ENCODE results near the gene LRR1. TPM values are rescaled to one million over a fixed set of nuclear protein-coding genes. Genes with fewer than 3 reads are reported as not detected.

LRR1 gene
- total and polyA plus RNA-seq, 9 donors: 4.1 to 8.0 (median 6.5) TPM

DNA sequence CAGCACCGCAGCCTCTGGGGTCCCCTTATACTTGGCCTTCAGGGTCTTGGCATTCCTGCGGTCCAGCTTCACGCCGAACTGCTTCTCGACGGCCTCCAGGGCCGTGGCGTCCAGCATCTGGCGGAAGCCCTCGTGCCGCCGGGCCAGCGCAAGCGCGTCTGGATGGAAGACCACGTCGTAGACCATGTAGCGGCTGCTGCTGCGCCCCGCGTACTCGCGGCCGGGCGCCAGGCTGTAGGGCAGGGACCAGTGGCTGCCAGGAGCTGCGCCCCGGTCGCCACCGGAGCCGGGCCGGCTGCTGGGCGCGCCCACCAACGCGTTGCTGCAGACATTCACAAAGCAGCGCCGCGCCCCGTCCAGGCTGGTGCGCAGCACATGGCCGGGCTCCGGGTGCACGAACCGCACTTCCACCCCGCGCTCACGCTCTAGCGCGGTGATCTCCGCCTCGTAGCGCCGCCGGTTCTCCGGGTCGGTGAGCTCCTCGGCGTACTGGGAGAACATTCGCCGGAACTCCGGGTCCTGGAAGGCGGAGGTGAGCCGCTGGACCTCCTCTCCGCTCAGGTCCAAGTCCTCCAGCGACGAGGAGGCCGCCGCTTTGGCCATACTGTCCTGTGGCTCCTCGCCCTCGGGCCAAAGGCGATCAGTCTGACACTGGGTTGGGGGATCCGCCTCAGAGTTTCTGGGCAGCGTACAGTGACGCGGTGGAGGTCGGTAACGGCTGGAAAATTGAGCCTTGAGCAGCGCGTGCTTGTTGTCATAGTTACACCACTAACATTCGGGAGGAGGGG is 36.0 kb downstream of the LRR1 start, which contains the start of gene DNAAF2:
TSS of gene DNAAF2 (minus strand) at position 698 of the 788 bp plus-strand sequence. CDS start at position 603, 95 bp downstream.
- peak; percentile 69 to 78 (median 72) for DNase-seq
- Histone ChIP-seq H3K27ac (peak within 1 kb of the TSS; percentile 83 to 92), H3K4me3 (peak within 1 kb of the TSS; percentile 90), H3K4me1 (ENCODE audit: insufficient read depth) (peaks cover 1% of the 10 kb centered on the region), H3K9me3 (no peaks in the 10 kb centered on the region), H3K27me3 (no peaks in the 10 kb centered on the region), H3K36me3 (no peaks in the 10 kb centered on the region)
- WGBS, 3 donors: 0 to 1% (median 0%) methylated on average over 72 to 80 of the region's 80 CpGs
- TF ChIP-seq POLR2A (IDR thresholded peaks at IDR 0.05): no peak
- TF ChIP-seq, protein P1, sequence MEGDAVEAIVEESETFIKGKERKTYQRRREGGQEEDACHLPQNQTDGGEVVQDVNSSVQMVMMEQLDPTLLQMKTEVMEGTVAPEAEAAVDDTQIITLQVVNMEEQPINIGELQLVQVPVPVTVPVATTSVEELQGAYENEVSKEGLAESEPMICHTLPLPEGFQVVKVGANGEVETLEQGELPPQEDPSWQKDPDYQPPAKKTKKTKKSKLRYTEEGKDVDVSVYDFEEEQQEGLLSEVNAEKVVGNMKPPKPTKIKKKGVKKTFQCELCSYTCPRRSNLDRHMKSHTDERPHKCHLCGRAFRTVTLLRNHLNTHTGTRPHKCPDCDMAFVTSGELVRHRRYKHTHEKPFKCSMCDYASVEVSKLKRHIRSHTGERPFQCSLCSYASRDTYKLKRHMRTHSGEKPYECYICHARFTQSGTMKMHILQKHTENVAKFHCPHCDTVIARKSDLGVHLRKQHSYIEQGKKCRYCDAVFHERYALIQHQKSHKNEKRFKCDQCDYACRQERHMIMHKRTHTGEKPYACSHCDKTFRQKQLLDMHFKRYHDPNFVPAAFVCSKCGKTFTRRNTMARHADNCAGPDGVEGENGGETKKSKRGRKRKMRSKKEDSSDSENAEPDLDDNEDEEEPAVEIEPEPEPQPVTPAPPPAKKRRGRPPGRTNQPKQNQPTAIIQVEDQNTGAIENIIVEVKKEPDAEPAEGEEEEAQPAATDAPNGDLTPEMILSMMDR (IDR thresholded peaks at IDR 0.05): no peak
- TF ChIP-seq EP300 (IDR thresholded peaks at IDR 0.05): no peak
- intact Hi-C loops (cut with DNase I): loop anchor here in 3 of 4 donors (1.0 to 10.0 kb wide), 4 partner anchors 130 to 220 kb away; partner anchors contain the start of genes KLHDC2 (in 1 of the 3) and NEMF (in 1 of the 3)

DNA sequence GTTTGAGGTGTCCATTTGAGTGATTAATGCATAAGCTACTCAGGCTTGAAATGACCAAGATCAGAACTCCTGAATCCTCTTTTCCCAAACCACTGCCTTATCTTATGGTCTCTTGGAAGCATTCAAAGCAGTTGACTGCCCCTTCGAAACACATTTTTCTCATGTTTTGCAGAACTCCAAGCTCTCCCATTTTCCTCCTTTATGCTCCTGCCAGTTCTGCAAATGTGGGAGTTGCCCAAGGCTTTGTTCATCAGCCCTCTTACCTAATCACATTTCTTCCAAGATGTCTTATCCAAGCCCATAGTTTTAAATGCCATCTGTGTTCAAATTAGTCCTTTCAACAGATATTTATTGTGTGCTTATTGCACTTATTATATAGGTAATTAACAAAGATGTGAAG is 38.1 kb downstream of the LRR1 start:
- peaks cover 1% of the 10 kb centered on the region for H3K4me1 ChIP-seq (ENCODE audit: insufficient read depth)
- DNase-seq: no peak

DNA sequence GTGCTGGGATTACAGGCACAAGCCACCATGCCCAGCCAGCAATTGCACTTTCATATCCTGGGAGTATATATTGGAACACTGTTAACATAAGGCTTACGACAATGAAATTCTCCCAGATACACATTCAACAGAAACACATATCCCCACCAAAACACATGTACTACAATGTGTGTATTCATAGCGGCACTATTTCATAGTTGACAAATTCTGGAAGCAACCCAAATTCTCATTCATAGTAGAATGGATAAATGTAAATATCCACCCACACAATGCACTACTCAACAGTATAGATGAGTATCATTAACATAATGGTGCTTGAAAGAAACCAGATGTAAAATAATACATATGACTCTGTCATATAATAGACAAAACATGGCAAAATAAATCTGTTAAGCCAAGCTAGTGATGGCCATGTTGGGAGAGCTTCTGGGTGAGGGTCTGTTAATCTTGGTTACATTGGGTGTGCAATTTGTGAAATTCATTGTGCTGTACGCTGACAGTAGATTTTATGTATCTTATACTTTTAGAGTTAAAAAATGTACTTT is 38.9 kb downstream of the LRR1 start:
- Histone ChIP-seq H3K9me3 (no peaks in the 10 kb centered on the region), H3K27ac (no peak overlapping the region), H3K4me3 (no peak overlapping the region), H3K4me1 (ENCODE audit: insufficient read depth) (no peaks in the 10 kb centered on the region), H3K27me3 (no peaks in the 10 kb centered on the region), H3K36me3 (no peaks in the 10 kb centered on the region)
- intact Hi-C loops (cut with DNase I): loop anchor here in 2 of 4 donors (10.0 kb wide), 2 partner anchors 127 to 217 kb away; partner anchors contain the start of genes KLHDC2 (in 1 of the 2) and NEMF (in 1 of the 2)
- TF ChIP-seq POLR2A (IDR thresholded peaks at IDR 0.05) (no peak), EP300 (IDR thresholded peaks at IDR 0.05) (no peak)
- TF ChIP-seq, protein P1 (IDR thresholded peaks at IDR 0.05): no peak
- WGBS, 3 donors: 87 to 95% (median 94%) methylated on average over 3 of the region's 3 CpGs
- no peak for DNase-seq

More for the DNA sequence above, 38.1 kb downstream of the LRR1 start:
- H3K27me3 ChIP-seq: no peaks in the 10 kb centered on the region
- H3K9me3 ChIP-seq: no peaks in the 10 kb centered on the region
- no peak overlapping the region for H3K4me3 ChIP-seq
- TF ChIP-seq, protein P1 (IDR thresholded peaks at IDR 0.05): no peak
- no peak for TF ChIP-seq EP300 (IDR thresholded peaks at IDR 0.05)
- TF ChIP-seq POLR2A (IDR thresholded peaks at IDR 0.05): no peak
- intact Hi-C loops (cut with DNase I): loop anchor here in 2 of 4 donors (10.0 kb wide), 2 partner anchors 128 to 218 kb away; partner anchors contain the start of genes KLHDC2 (in 1 of the 2) and NEMF (in 1 of the 2)
- 22 to 53% (median 45%) methylated on average over 1 of the region's 1 CpG for WGBS, 3 donors
- no peaks in the 10 kb centered on the region for H3K36me3 ChIP-seq
- no peak overlapping the region for H3K27ac ChIP-seq

GRCh38 chr14:49640540-49641417 is 42.0 kb downstream of the LRR1 start:
- TF ChIP-seq, protein P1 (IDR thresholded peaks at IDR 0.05): no peak
- no peak for TF ChIP-seq EP300 (IDR thresholded peaks at IDR 0.05)
- TF ChIP-seq POLR2A (IDR thresholded peaks at IDR 0.05): no peak
- no peak overlapping the region for H3K27ac ChIP-seq
- no peaks in the 10 kb centered on the region for H3K27me3 ChIP-seq
- H3K9me3 ChIP-seq: no peaks in the 10 kb centered on the region
- intact Hi-C loops (cut with DNase I): loop anchor here in 1 of 4 donors (10.0 kb wide), 1 partner anchor 64 kb away; no protein-coding TSS in a partner anchor
- no peak for DNase-seq
- H3K4me1 ChIP-seq (ENCODE audit: insufficient read depth): no peaks in the 10 kb centered on the region
- no peaks in the 10 kb centered on the region for H3K36me3 ChIP-seq
- WGBS, 3 donors: 87 to 97% (median 95%) methylated on average over 7 of the region's 7 CpGs
- H3K4me3 ChIP-seq: no peak overlapping the region

Measured in ovary (tissue), 9 donors.